ENCODE data around the gene DDT.

- TF ChIP-seq CTCF (IDR thresholded peaks at IDR 0.05; ENCODE audit: insufficient read depth, low read length, poor library complexity, severe bottlenecking) (no peak), EZH2phosphoT487 (conservative IDR thresholded peaks at IDR 0.05; ENCODE audit: low read length) (no peak)
These were observed 35.8 kb downstream of the DDT start for GRCh38 chr22:23938328-23939016.

All from SU-DHL-6 (cell line).